ENCODE results near the gene EDAR.
A peak's percentile ranks its signal among the peaks of the same experiment; 100 is the strongest.

EDAR gene

DNA sequence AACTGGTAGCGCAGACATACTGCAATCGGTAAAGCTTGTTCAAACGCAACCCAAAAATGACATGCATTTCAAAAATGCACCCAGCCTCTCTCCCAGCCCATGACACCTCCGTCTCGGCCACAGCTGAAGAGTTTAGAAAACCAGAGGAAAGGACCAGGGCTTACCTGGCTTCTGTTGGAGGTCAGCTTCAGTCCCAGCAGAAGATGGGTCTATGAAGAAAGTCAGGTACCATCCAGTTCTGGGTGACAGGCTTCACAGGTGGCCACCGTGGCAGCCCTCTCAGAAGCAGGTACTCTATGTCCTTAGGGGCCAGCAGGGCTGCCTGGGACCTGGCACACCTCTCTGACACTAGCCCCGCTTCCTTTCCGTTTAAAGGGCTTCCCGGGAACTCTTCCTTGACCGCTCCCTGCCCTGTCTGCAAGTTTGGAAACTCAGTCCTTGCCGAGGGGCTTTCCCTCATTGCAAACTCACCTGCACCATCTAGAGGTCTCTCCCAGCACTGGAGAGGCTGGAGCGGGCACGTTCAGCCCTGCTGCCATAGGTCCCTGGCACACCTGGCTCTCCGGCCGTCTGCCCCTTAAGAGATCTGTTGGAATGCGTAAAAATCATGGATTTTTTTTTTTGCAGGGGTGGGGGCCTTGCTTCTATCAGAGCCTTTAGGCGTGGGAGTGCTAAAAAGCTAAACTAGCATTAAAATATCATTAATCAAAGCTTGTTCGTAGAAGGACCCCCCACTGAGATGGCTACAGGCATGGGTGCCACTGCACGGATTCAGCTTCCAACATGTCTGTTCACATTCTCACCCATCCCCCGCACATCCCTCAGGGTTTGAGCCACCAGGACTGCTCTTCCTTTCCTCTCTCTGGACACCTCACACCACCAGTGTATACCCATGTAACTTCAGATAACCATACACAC, at the start of gene EDAR:
Gene EDAR (minus strand): TSS at position 425 of the 918 bp plus-strand sequence. CDS start 58,206 bp downstream, outside the sequence.
- Histone ChIP-seq H3K27ac (ENCODE audit: low read length) (no peak within 1 kb of the TSS), H3K9ac (ENCODE audit: low read length) (no peak within 1 kb of the TSS), H3K27me3 (ENCODE audit: control insufficient read depth, insufficient read depth, low read length) (no peaks in the 10 kb centered on the region), H3K36me3 (ENCODE audit: control insufficient read depth, low read depth, low read length) (no peaks in the 10 kb centered on the region), H3K4me3 (ENCODE audit: low read length) (no peak within 1 kb of the TSS), H3K4me1 (ENCODE audit: control insufficient read depth, low read depth, low read length) (no peaks in the 10 kb centered on the region), H3K9me3 (ENCODE audit: control insufficient read depth, low read depth, low read length) (no peaks in the 10 kb centered on the region)

DNA sequence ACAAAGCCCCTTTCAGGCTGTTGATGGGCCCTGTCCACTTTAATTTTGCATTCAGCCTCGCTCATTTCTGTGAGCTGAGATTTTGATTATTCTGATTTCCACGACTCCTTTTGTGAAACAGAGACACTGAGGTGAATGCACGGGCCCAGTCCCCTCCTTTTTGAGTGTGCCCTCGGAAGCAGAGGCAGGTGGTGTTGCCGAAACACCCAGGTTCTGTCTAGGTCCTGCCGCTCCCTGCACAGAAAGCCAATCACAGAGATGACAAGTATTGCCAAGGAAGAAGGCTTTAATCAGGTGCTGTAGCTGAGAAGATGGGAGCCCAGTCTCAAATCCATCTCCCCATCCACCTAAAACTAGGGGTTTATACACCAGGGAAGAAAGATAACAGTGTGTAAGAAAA, 44.2 kb upstream of the EDAR start:
- Histone ChIP-seq H3K27me3 (ENCODE audit: control insufficient read depth, insufficient read depth, low read length) (peaks cover 44% of the 10 kb centered on the region), H3K36me3 (ENCODE audit: control insufficient read depth, low read depth, low read length) (no peaks in the 10 kb centered on the region), H3K4me1 (ENCODE audit: control insufficient read depth, low read depth, low read length) (peaks cover 10% of the 10 kb centered on the region), H3K9me3 (ENCODE audit: control insufficient read depth, low read depth, low read length) (no peaks in the 10 kb centered on the region), H3K27ac (ENCODE audit: low read length) (no peak overlapping the region), H3K9ac (ENCODE audit: low read length) (no peak overlapping the region), H3K4me3 (ENCODE audit: low read length) (no peak overlapping the region)

DNA sequence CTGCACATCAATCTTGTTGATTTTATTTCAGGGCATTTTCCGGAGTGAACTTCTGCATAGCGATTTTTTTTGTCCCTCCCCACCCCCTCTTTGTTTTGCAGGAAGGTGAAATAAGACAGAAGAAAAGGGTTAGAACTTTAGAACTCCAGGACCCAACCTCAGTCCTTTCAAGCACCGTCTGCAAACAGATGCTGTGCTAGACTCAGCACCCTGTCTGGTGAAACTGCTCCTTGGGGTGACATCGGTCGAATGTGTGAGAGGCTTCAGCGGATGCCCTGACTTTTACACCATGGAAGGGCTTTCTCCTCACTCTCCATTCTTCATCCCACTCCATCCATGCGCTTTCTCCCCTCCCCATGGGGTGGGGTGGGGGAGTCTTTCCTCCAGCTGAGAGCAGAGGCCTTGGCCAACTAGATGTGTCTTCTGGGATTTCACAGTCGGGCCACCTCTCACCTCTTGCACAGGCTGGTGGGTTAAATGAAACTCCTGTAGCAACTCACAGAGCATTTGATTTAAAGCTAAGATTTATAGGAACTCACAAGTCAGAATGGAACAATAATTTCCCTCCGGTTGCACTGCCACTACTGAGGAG, 43.3 kb upstream of the EDAR start:
- Histone ChIP-seq H3K27ac (ENCODE audit: low read length) (no peak overlapping the region), H3K36me3 (ENCODE audit: control insufficient read depth, low read depth, low read length) (no peaks in the 10 kb centered on the region), H3K9me3 (ENCODE audit: control insufficient read depth, low read depth, low read length) (no peaks in the 10 kb centered on the region), H3K9ac (ENCODE audit: low read length) (peak overlapping the region; percentile 46), H3K4me1 (ENCODE audit: control insufficient read depth, low read depth, low read length) (peaks cover 10% of the 10 kb centered on the region), H3K27me3 (ENCODE audit: control insufficient read depth, insufficient read depth, low read length) (peaks cover 44% of the 10 kb centered on the region), H3K4me3 (ENCODE audit: low read length) (peak overlapping the region; percentile 72)

DNA sequence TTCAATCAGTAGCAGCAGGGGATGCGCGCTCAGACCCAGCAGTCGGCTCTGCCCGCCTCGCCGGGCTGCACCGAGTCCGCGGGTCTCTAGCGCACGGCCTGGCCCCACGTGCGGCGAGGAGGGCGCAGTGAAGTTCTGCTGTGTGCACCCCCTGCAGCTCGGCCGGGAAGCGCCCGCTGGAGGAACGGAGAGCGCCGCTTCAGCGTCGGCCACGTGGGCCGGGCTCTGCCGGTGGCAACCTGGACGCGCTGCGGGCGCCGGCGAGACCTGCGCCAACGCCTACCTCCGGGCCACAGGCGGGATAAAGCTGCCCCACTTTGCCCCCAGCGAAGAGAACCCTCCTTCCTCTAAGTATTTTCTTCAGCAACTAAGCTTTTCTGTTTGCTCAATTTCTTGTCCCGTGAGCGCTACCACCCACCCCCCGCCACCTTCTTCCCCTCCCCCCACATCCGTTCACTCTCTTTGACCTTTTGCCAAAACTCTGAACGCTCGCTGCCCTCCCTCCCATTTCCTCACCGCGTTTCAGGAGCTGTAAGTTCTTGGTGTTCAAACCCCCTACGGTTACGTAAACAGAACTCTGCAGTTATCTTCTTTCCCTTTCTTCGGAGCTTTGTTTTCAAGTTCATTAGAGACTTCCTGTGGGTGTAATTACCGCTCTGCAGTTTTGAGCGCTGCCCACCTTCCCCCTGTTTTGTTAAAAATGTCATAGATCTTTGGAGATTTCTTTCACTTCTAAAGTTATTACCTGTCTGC, 42.6 kb upstream of the EDAR start:
- Histone ChIP-seq H3K4me3 (ENCODE audit: low read length) (peak overlapping the region; percentile 72), H3K9ac (ENCODE audit: low read length) (peak overlapping the region; percentile 46)

DNA sequence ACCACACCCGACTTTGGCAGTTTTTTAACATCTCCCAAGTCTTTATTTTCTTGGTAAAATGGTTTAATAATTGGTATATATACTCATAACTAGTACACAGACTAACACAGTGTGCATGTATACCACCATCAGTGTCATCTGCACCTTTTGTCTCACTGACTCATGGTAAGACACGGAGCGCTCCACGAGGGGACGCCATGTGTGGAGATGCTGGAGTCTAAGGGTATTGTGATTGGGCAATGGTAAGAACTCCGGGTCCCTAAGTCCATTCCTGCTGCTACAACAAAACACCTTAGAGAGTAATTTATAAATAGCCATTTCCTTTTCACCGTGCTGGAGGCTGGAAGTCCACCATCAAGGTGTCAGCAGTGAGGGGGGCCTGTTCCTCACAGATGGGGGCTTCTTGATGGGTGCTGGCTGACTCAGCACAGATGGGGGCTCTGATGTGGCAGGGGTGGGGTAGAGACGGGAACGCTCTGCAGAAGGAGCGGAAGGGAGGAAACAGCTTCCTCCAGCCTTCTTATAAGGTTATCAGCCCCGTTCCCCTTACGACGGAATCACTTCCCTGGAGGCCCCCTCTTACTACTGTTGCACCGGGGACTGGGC, 42.0 kb upstream of the EDAR start:
- Histone ChIP-seq H3K27ac (ENCODE audit: low read length) (no peak overlapping the region), H3K36me3 (ENCODE audit: control insufficient read depth, low read depth, low read length) (no peaks in the 10 kb centered on the region), H3K4me1 (ENCODE audit: control insufficient read depth, low read depth, low read length) (peaks cover 10% of the 10 kb centered on the region), H3K4me3 (ENCODE audit: low read length) (peak overlapping the region; percentile 72), H3K9ac (ENCODE audit: low read length) (peak overlapping the region; percentile 46), H3K27me3 (ENCODE audit: control insufficient read depth, insufficient read depth, low read length) (peaks cover 44% of the 10 kb centered on the region), H3K9me3 (ENCODE audit: control insufficient read depth, low read depth, low read length) (no peaks in the 10 kb centered on the region)

More for the DNA sequence above, 42.6 kb upstream of the EDAR start:
- Histone ChIP-seq H3K27ac (ENCODE audit: low read length) (no peak overlapping the region), H3K27me3 (ENCODE audit: control insufficient read depth, insufficient read depth, low read length) (peaks cover 44% of the 10 kb centered on the region), H3K4me1 (ENCODE audit: control insufficient read depth, low read depth, low read length) (peaks cover 10% of the 10 kb centered on the region), H3K36me3 (ENCODE audit: control insufficient read depth, low read depth, low read length) (no peaks in the 10 kb centered on the region), H3K9me3 (ENCODE audit: control insufficient read depth, low read depth, low read length) (no peaks in the 10 kb centered on the region)

DNA sequence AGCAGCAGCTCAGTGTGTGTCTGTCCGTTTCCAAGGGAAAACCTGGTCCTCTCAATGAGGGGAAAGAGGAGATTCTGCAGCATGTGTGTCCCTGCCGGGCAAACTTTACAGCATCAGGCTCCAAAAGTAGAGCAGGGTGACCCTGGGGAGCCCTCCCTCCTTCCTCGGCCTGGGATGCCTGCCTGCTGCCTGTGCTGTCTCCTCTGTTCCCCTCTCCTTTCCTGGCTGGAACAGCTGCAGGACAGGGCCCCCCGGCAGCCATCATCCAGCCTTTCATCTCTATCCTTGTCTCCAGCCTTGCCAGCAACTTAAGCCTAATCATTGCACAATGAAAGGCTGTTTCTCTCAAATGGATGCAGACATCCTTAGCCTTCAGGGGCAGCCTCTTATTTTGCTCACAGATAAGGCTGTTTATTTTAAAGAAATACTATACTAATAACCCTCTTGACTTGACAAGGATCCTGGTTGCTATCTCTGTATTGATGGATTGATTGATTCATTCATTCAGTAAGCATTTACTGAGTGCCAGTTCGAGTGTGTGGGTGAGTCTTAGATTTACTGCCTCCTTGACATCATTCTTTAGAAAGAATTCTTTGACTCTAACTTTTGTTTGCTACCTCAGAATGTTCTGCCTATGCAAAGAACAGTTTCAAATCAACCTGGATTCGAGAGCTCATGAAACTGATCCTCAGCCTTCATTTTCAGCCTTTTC, 40.6 kb upstream of the EDAR start:
- Histone ChIP-seq H3K9ac (ENCODE audit: low read length) (no peak overlapping the region), H3K4me1 (ENCODE audit: control insufficient read depth, low read depth, low read length) (peaks cover 10% of the 10 kb centered on the region), H3K27me3 (ENCODE audit: control insufficient read depth, insufficient read depth, low read length) (peaks cover 44% of the 10 kb centered on the region), H3K36me3 (ENCODE audit: control insufficient read depth, low read depth, low read length) (no peaks in the 10 kb centered on the region), H3K27ac (ENCODE audit: low read length) (no peak overlapping the region), H3K9me3 (ENCODE audit: control insufficient read depth, low read depth, low read length) (no peaks in the 10 kb centered on the region), H3K4me3 (ENCODE audit: low read length) (no peak overlapping the region)

DNA sequence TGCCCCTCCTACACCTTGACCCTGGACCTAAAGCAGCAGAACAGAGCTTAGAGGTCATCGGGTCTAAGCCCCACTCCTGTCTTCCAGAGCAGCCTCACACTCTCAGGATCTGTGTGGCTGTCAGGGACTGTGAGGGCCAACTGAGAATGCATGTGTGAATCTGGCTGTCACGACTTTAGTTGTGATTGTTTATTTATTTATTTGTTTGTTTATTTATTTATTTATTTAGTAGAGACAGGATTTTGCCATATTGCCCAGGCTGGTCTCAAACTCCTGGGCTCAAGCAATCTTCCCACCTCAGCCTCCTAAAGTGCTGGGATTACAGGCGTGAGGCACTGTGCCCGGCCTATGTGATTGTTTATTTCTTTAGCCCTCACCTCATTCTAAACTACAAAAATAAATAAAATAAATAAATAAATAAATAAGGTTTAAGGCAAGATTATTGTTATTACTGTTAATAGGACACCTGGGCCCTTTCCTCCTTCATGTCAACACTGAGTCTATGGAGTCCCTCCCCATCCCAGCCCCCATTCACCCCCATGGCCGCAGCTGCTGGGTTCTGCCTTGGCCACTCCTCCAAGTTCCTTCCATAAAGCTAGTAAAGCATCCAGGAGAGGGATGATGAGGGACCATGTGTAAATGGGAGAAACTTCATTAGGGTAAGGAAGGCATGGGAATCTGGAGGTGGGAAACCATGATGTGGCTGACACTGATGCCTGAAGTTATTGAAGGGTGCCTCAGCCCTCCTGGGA, 39.9 kb upstream of the EDAR start:
- Histone ChIP-seq H3K4me1 (ENCODE audit: control insufficient read depth, low read depth, low read length) (peaks cover 10% of the 10 kb centered on the region), H3K27me3 (ENCODE audit: control insufficient read depth, insufficient read depth, low read length) (peaks cover 44% of the 10 kb centered on the region), H3K36me3 (ENCODE audit: control insufficient read depth, low read depth, low read length) (no peaks in the 10 kb centered on the region), H3K4me3 (ENCODE audit: low read length) (no peak overlapping the region), H3K9me3 (ENCODE audit: control insufficient read depth, low read depth, low read length) (no peaks in the 10 kb centered on the region), H3K27ac (ENCODE audit: low read length) (no peak overlapping the region), H3K9ac (ENCODE audit: low read length) (no peak overlapping the region)

DNA sequence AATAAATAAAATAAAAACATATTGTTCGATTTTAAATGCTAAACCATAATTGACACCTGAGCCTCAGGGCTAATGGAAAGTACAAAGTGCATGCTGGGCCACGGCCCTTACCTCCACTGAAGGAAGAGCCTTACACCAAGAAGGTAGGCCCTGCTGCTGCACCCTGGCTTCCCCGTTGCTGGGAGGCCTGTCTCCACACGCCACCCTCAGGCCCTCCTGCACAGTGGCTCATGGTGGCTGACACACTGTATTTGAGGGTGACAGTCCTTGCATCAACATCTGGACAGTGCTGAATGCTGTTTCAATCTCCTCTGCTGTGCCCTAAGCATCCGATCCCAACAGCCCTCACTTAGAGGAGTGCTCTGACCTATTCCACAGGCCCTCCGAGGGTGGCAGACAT, 39.3 kb upstream of the EDAR start:
- H3K27ac ChIP-seq (ENCODE audit: low read length), result no peak overlapping the region
- H3K36me3 ChIP-seq (ENCODE audit: control insufficient read depth, low read depth, low read length), result no peaks in the 10 kb centered on the region
- peaks cover 42% of the 10 kb centered on the region for H3K27me3 ChIP-seq (ENCODE audit: control insufficient read depth, insufficient read depth, low read length)
- H3K9ac ChIP-seq (ENCODE audit: low read length), result no peak overlapping the region
- H3K4me3 ChIP-seq (ENCODE audit: low read length), result no peak overlapping the region
- peaks cover 10% of the 10 kb centered on the region for H3K4me1 ChIP-seq (ENCODE audit: control insufficient read depth, low read depth, low read length)
- no peaks in the 10 kb centered on the region for H3K9me3 ChIP-seq (ENCODE audit: control insufficient read depth, low read depth, low read length)

DNA sequence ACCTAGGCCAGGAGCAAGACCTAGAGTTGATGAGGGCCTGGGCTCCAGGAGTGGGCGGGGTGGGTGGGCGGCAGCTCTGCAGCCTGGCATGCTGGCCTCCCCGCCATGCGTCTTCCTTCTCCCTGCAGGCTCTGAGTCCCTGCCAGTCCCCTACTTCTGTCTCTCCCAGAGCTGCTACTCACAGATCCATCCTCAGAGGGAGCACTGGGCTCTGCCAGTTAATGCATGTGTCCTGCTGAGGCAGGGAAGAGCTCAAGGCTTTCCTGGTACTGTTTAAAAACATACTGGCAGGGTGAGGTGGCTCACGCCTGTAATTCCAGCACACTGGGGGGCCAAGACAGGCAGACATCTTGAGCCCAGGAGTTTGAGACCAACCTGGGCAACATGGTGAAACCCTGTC, 38.7 kb upstream of the EDAR start:
- Histone ChIP-seq H3K9ac (ENCODE audit: low read length) (no peak overlapping the region), H3K36me3 (ENCODE audit: control insufficient read depth, low read depth, low read length) (no peaks in the 10 kb centered on the region), H3K27ac (ENCODE audit: low read length) (no peak overlapping the region), H3K4me1 (ENCODE audit: control insufficient read depth, low read depth, low read length) (peaks cover 7% of the 10 kb centered on the region), H3K27me3 (ENCODE audit: control insufficient read depth, insufficient read depth, low read length) (peaks cover 36% of the 10 kb centered on the region), H3K4me3 (ENCODE audit: low read length) (no peak overlapping the region), H3K9me3 (ENCODE audit: control insufficient read depth, low read depth, low read length) (no peaks in the 10 kb centered on the region)

DNA sequence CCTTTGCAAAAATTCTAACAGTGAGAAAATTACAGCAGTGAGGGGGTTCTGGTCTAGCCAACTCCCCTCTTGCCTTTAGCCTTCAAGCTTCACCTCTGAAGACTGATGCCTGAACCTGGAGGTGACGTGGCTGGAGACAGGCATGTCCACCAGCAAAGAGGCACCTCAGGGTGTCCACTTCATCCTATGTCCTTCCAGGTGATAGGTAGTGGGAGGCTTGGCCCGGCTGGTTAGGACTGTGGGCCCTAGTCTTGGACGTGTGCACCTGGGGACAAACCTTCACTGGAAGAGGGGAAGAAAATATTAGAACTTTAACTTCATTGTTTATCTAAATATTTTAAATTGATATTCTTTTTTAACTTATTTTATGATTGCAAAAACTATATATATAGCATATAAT, 35.5 kb upstream of the EDAR start:
- H3K27ac ChIP-seq (ENCODE audit: low read length), result no peak overlapping the region
- H3K27me3 ChIP-seq (ENCODE audit: control insufficient read depth, insufficient read depth, low read length), result peaks cover 7% of the 10 kb centered on the region
- no peaks in the 10 kb centered on the region for H3K36me3 ChIP-seq (ENCODE audit: control insufficient read depth, low read depth, low read length)
- no peaks in the 10 kb centered on the region for H3K9me3 ChIP-seq (ENCODE audit: control insufficient read depth, low read depth, low read length)
- no peak overlapping the region for H3K4me3 ChIP-seq (ENCODE audit: low read length)
- H3K9ac ChIP-seq (ENCODE audit: low read length), result no peak overlapping the region
- peaks cover 15% of the 10 kb centered on the region for H3K4me1 ChIP-seq (ENCODE audit: control insufficient read depth, low read depth, low read length)

All from iPS-18a (cell line).